ENCODE measurements around the gene IQCN. TPM values are rescaled to one million over a fixed set of nuclear protein-coding genes. Genes with fewer than 3 reads are reported as not detected.

IQCN gene
- polyA plus RNA-seq, 1 donor: 5.5 TPM

DNA sequence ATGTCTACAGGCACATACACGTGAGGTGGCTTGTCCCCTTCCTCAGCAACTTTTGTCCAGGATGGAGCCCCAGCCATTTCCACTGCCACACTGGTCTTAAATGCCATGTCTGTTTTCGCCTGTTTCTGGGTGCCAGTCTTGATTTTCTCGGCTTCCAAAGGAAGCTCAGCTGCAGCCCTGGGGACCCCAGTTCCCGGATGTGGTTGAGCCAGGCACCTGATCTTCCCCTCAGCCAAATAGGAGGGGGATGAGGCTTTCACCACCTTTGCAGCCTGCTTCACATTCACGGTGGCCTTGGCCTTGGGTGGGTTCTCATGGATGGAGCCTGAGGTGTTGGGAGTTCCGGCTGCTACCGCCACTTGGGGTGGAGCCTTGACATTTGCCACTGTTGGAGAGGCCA is 8.7 kb downstream of the IQCN start:
- H3K4me1 ChIP-seq (ENCODE audit: control insufficient read depth, insufficient read depth, low read length): no peaks in the 10 kb centered on the region
- H3K27me3 ChIP-seq (ENCODE audit: control insufficient read depth, insufficient read depth, low read length): no peaks in the 10 kb centered on the region
- H3K27ac ChIP-seq (ENCODE audit: low read length): no peak overlapping the region
- no CpG with 5 or more reads among the region's 7 CpGs for WGBS (ENCODE audit: insufficient coverage, low lambda C conversion rate)
- peaks cover 43% of the 10 kb centered on the region for H3K36me3 ChIP-seq (ENCODE audit: control insufficient read depth, insufficient read depth, low read length)
- no peaks in the 10 kb centered on the region for H3K9me3 ChIP-seq (ENCODE audit: control insufficient read depth, low read depth, low read length)
- H3K4me3 ChIP-seq (ENCODE audit: low read length): no peak overlapping the region
- DNase-seq: no peak

- Histone ChIP-seq H3K36me3 (ENCODE audit: control insufficient read depth, insufficient read depth, low read length) (peaks cover 43% of the 10 kb centered on the region), H3K4me3 (ENCODE audit: low read length) (no peak overlapping the region), H3K4me1 (ENCODE audit: control insufficient read depth, insufficient read depth, low read length) (no peaks in the 10 kb centered on the region), H3K9me3 (ENCODE audit: control insufficient read depth, low read depth, low read length) (no peaks in the 10 kb centered on the region), H3K27ac (ENCODE audit: low read length) (no peak overlapping the region), H3K27me3 (ENCODE audit: control insufficient read depth, insufficient read depth, low read length) (no peaks in the 10 kb centered on the region)
- WGBS (ENCODE audit: insufficient coverage, low lambda C conversion rate): no CpG with 5 or more reads among the region's 23 CpGs
- DNase-seq: no peak
Measured at GRCh38 chr19:18264971-18265540, 9.2 kb downstream of the IQCN start.

DNA sequence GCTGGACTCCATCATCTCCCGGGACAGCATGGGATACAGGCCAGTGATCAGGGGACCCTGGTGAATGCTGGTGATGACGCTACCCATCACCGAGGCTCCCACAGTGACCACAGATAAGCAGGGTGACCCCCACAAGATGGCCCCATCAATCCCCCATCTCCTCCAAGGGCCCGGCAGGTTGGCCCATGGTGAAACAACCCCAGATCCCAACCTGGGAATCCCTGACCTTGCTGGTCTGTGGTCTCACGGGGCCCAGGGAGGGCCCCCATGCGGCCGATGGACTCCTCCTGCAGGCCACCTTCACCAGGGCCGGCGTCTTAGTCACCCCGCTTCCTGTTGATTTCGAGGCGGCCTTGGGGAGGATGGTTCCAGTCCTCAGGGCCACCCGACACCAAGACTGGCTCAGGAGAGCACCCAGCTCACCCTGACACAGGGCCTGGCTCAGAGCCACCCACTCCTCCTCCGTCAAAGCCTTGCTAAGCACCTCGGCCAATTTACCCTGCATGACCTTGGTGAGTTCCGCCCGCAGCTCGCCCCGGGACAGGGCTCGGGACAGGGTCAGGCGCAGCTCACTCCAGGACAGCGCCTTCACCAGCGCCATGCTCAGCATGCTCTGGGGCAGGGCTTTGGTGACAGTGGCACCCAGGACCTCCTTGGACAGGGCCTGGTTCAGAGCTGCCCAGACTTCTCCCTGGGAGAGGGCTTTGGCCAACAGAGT is 10.0 kb downstream of the IQCN start:
- Histone ChIP-seq H3K36me3 (ENCODE audit: control insufficient read depth, insufficient read depth, low read length) (peaks cover 42% of the 10 kb centered on the region), H3K27ac (ENCODE audit: low read length) (no peak overlapping the region), H3K4me3 (ENCODE audit: low read length) (no peak overlapping the region), H3K27me3 (ENCODE audit: control insufficient read depth, insufficient read depth, low read length) (no peaks in the 10 kb centered on the region), H3K9me3 (ENCODE audit: control insufficient read depth, low read depth, low read length) (no peaks in the 10 kb centered on the region), H3K4me1 (ENCODE audit: control insufficient read depth, insufficient read depth, low read length) (no peaks in the 10 kb centered on the region)
- DNase-seq: peak in 1 of 2 donors; percentile 1
- WGBS (ENCODE audit: insufficient coverage, low lambda C conversion rate): no CpG with 5 or more reads among the region's 23 CpGs

GRCh38 chr19:18263324-18264136 is 10.7 kb downstream of the IQCN start:
- DNase-seq: peak in 1 of 2 donors; percentile 1
- no peak overlapping the region for H3K27ac ChIP-seq (ENCODE audit: low read length)
- H3K4me1 ChIP-seq (ENCODE audit: control insufficient read depth, insufficient read depth, low read length): no peaks in the 10 kb centered on the region
- H3K27me3 ChIP-seq (ENCODE audit: control insufficient read depth, insufficient read depth, low read length): no peaks in the 10 kb centered on the region
- WGBS (ENCODE audit: insufficient coverage, low lambda C conversion rate): no CpG with 5 or more reads among the region's 16 CpGs
- no peaks in the 10 kb centered on the region for H3K9me3 ChIP-seq (ENCODE audit: control insufficient read depth, low read depth, low read length)
- peaks cover 37% of the 10 kb centered on the region for H3K36me3 ChIP-seq (ENCODE audit: control insufficient read depth, insufficient read depth, low read length)
- H3K4me3 ChIP-seq (ENCODE audit: low read length): no peak overlapping the region

DNA sequence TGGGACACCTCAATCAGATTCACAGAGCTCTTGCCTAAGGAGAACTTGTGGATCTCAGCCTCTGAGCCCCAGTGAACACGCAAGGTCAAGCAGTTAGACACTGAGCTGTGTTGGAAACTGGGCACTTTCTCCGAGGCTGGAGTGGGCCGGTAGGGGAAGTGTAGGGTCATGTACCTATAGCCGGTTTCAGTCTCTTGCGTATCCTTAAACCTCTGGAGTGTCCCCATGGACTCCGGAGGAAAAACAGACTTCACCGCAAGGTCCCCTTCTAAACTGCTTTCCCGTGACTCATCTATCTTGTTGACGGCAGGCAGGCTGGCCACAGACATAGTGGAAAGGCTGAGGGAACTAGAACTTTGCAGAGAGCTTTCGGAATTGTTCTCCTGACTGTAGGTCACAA is 11.3 kb downstream of the IQCN start:
- Histone ChIP-seq H3K27ac (ENCODE audit: low read length) (no peak overlapping the region), H3K4me1 (ENCODE audit: control insufficient read depth, insufficient read depth, low read length) (no peaks in the 10 kb centered on the region), H3K36me3 (ENCODE audit: control insufficient read depth, insufficient read depth, low read length) (peaks cover 37% of the 10 kb centered on the region), H3K9me3 (ENCODE audit: control insufficient read depth, low read depth, low read length) (no peaks in the 10 kb centered on the region), H3K4me3 (ENCODE audit: low read length) (no peak overlapping the region), H3K27me3 (ENCODE audit: control insufficient read depth, insufficient read depth, low read length) (no peaks in the 10 kb centered on the region)
- 100% methylated on average over 1 of the region's 10 CpGs for WGBS (ENCODE audit: insufficient coverage, low lambda C conversion rate)
- peak in 1 of 2 donors; percentile 1 for DNase-seq

GRCh38 chr19:18262144-18262543 is 12.1 kb downstream of the IQCN start:
- peaks cover 35% of the 10 kb centered on the region for H3K36me3 ChIP-seq (ENCODE audit: control insufficient read depth, insufficient read depth, low read length)
- H3K4me1 ChIP-seq (ENCODE audit: control insufficient read depth, insufficient read depth, low read length): no peaks in the 10 kb centered on the region
- DNase-seq: peak in 1 of 2 donors; percentile 1
- no peak overlapping the region for H3K27ac ChIP-seq (ENCODE audit: low read length)
- no peaks in the 10 kb centered on the region for H3K9me3 ChIP-seq (ENCODE audit: control insufficient read depth, low read depth, low read length)
- no peaks in the 10 kb centered on the region for H3K27me3 ChIP-seq (ENCODE audit: control insufficient read depth, insufficient read depth, low read length)
- no peak overlapping the region for H3K4me3 ChIP-seq (ENCODE audit: low read length)

- Histone ChIP-seq H3K27me3 (ENCODE audit: control insufficient read depth, insufficient read depth, low read length) (no peaks in the 10 kb centered on the region), H3K4me3 (ENCODE audit: low read length) (no peak overlapping the region), H3K27ac (ENCODE audit: low read length) (no peak overlapping the region), H3K9me3 (ENCODE audit: control insufficient read depth, low read depth, low read length) (no peaks in the 10 kb centered on the region), H3K36me3 (ENCODE audit: control insufficient read depth, insufficient read depth, low read length) (peaks cover 30% of the 10 kb centered on the region), H3K4me1 (ENCODE audit: control insufficient read depth, insufficient read depth, low read length) (no peaks in the 10 kb centered on the region)
- WGBS (ENCODE audit: insufficient coverage, low lambda C conversion rate): no CpG with 5 or more reads among the region's 2 CpGs
- DNase-seq: no peak
Measured at GRCh38 chr19:18261474-18261873, 12.8 kb downstream of the IQCN start.

- DNase-seq: no peak
- Histone ChIP-seq H3K36me3 (ENCODE audit: control insufficient read depth, insufficient read depth, low read length) (peaks cover 14% of the 10 kb centered on the region), H3K4me1 (ENCODE audit: control insufficient read depth, insufficient read depth, low read length) (peaks cover 4% of the 10 kb centered on the region), H3K9me3 (ENCODE audit: control insufficient read depth, low read depth, low read length) (no peaks in the 10 kb centered on the region), H3K4me3 (ENCODE audit: low read length) (no peak overlapping the region), H3K27ac (ENCODE audit: low read length) (no peak overlapping the region), H3K27me3 (ENCODE audit: control insufficient read depth, insufficient read depth, low read length) (no peaks in the 10 kb centered on the region)
- WGBS (ENCODE audit: insufficient coverage, low lambda C conversion rate): no CpG with 5 or more reads among the region's 4 CpGs
Measured at GRCh38 chr19:18259893-18260292, 14.4 kb downstream of the IQCN start.

DNA sequence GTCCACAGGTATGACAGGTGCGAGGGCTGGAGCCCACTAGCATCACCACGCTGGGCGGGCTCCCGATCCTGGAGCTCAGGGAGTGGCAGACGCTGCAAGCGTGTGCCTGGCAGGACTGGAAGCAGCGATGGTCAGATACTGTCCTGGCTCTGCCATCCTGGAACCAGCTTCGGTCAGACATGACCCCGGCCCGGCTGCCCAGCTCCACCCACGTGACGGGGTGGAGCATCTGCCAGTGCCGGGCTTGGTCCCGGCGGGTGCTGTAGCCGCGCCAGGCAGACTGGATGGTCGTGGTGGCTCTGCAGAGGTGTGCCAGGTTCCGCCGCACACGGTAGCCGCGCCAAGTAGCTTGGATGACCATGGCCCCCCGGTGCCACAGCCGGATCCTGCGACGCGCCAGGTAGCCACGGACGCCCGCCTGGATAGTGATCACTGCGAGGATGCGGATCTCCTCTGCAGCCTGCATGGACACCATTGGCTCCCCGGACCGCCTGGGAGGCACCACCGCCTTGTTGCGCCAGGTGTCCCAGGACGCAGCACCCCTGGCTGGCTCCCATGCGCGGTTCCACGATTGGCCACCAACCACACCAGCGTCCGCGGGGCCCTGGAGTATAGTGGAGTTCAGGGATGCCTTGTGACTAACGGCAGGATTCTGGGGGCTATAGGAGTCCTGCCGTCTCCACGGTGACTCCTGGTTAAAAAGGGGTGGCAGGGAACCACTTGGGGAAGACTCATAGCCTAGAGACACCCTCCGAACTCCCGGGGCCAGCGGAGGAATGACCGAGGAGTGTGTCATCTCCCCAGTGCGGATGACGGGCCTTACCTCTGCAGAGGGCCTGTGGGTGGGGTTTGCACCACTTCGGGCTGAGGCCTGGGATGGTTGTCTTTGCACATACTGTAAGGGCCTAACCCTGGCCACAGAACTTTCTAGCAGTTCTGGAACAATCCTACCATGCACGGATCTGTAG is 16.5 kb downstream of the IQCN start:
- no peak overlapping the region for H3K4me3 ChIP-seq (ENCODE audit: low read length)
- no CpG with 5 or more reads among the region's 55 CpGs for WGBS (ENCODE audit: insufficient coverage, low lambda C conversion rate)

More for the DNA sequence above, 16.5 kb downstream of the IQCN start:
- Histone ChIP-seq H3K36me3 (ENCODE audit: control insufficient read depth, insufficient read depth, low read length) (peaks cover 6% of the 10 kb centered on the region), H3K4me1 (ENCODE audit: control insufficient read depth, insufficient read depth, low read length) (peaks cover 15% of the 10 kb centered on the region), H3K27me3 (ENCODE audit: control insufficient read depth, insufficient read depth, low read length) (no peaks in the 10 kb centered on the region), H3K9me3 (ENCODE audit: control insufficient read depth, low read depth, low read length) (no peaks in the 10 kb centered on the region), H3K27ac (ENCODE audit: low read length) (no peak overlapping the region)
- peak in 1 of 2 donors; percentile 1 for DNase-seq

All from large intestine (tissue), 3 donors.